Activated naive CD4-positive, alpha-beta T cell treated with anti-CD3 and anti-CD28 coated beads, Interleukin-2, amount 50 U/mL, for 16 hours (primary cell): Measurements from ENCODE around the gene KCNQ1.

ENCODE experiments used
- DNase-seq: peaks from one replicate; pipeline ENCODE4 v3.0.0-alpha.2; 2020

KCNQ1 gene

GRCh38 chr11:2445746-2446551 is 1.1 kb downstream of the KCNQ1 start:
- peak; percentile 22 for DNase-seq

- DNase-seq = peak; percentile 19
Observed at GRCh38 chr11:2446590-2447252, 1.9 kb downstream of the KCNQ1 start.

DNA sequence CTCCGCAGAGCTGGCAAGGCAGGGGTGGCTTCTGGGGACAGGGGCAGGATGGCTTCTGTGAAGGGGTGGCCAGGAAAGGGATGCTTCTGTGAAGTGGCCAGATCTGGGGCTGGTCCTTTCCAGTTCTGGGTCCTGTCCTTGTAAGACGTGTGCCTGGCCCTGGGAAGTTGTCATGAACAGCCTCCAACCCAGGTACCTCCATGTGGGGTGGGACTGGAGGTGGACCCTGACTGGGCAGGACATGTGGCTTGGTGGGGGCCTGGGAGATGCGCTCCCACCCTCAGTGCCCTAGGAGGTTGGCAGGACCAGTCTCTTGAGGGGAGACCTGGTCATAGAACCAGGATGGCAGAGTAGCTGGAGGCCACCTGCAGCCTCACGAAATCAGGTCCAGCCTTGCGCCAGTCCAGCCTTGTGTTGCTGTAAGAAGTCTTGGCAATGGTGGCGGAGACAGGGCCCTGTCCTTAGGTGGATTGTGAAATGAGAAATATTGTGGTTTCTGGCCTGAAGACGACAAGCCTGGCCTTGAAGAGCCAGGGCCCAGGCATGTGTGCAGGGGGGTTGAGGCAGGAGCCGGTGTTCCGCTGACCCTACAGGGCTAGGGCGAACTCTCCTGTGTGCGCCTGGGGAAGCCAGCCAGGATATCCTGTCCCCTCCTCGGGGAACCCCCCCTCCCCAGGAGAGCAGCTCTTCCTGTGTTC is 2.6 kb downstream of the KCNQ1 start:
- peak; percentile 10 for DNase-seq

GRCh38 chr11:2447951-2448650 is 3.3 kb downstream of the KCNQ1 start:
- DNase-seq = peak; percentile 6

DNA sequence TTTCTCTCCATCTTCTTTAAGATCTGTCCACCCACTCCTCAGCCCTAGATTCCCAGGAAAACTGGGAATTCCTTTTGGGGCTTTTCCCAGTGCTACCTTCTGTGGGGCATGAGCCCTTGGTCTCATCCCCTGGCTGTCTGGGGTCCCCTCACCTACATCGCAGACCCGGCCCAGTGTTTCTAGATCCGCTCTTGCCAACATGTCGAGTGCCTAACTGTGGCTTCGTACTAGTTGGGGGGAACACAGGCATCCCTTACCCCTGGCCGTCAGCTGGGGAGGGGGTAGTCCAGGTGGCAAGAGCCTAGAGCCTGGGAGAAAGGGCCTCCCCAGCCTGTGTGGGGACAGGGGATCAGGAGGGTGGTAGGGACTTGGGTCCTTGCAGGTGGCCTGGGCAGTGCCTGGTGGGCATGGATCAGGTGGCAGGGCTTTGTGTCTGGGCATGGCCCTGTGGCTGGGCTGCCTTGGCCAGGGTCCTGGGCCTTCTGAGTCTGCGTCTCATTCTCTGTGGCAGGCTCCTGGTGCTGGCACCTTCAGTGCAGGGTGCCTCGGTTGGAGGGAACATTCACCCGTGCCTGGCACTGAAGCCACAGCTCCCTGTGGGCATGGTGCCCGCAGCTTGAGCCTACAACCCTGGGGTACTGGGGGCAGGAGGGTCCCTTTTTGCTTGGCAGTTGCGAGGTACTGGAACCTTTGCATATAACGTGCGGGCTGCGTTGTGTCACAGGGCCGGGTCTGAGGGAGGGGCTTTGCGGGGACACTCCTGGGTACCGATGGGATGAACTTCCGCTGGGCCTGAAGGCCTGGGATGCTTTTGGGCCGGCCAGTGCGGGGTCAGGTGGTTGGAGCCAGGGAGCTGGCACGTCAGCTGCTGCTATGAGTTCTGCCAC is 4.1 kb downstream of the KCNQ1 start:
- DNase-seq = no peak

DNA sequence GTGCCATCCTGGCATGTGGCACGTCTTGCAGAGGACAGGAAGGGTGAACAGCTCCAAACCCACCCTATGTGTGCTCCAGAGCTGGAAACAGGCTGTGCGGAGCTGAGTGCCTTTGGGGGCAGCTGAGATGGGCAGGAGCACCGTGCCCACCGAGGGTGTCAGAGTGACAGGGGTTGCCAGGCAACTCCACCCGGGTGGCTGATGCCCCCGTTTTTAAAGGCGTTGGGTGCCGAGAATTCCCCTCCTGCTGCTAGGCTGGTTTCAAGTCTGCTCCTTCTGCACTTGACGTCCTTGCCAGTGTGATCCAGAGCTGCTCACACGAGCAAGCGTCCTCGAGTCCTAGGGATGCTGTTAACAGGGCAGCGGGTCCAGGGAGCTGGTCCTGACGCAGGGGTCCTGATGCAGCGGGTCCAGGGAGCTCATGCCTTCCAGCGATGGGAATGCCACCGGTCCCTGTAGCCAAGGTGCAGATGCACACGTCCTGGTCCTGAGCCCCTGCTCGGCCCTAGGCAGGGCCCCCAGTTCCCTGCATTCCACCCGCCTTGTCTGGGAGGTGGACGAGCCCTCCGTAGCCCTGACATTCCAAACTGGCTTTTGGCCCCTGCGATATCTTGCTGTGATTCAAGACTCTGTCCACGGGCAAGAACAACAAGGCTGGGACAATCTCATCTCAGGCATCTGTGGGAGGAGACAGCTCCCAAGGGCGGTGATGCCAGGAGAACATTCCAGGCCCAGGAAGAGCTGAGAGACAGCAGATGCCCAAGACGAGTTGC is 4.9 kb downstream of the KCNQ1 start:
- DNase-seq = no peak

DNA sequence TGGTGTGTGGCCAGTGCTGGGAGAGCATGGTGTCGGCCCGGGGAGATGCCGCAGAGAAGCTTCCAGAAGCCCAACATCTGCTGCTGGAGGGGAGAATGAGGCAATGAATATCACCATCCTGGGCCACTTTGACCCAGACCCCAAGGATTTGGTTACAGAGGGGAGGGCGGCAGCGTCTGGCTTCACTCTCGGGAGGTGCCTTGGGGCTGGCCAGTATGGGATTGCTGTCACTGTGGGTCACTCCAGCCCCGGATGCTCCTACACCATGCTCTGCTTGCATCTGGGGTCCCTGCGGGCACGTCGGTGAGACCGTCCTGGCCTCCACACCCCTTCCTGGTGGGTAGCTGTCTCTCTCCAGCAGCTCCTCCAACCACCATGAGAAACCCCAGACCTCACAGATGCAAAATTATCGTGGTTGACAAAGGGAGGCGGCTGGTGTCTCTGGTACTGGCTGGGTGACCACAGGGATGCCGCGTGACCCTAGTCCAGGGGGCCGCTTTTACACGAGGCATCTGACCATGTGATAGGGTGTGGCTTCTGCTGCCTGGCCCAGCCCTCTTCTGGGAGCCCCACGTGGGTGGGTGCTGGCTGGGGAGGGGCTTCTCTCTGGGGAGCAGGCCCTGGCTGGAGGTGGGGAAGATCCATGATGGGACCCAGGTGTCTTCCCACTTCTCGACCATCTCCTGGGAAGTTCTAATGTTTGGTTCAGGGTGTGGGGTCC is 5.7 kb downstream of the KCNQ1 start:
- DNase-seq = no peak

DNA sequence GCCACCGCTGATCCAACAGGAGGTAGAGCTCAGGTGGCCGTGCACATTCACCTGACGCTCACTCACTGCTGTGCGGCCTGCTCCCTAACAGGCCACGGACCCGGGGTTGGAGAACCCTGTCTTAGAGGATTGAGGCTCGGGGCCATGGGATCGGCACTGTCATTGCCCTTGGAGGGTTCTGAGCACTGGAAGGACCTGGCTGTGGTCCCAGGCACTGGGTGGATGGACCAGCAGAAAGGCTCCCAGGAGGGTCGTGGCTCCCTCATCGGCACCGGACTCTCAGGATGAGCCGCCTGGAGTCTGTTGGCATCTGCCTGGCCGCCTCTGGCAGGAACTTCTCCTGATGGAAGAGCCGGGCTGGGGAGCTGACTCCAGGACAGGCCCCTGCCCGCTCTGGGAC is 6.5 kb downstream of the KCNQ1 start:
- DNase-seq = no peak

GRCh38 chr11:2451916-2452315 is 7.1 kb downstream of the KCNQ1 start:
- no peak for DNase-seq

- no peak for DNase-seq
Observed at GRCh38 chr11:2452321-2453012, 7.7 kb downstream of the KCNQ1 start.

DNA sequence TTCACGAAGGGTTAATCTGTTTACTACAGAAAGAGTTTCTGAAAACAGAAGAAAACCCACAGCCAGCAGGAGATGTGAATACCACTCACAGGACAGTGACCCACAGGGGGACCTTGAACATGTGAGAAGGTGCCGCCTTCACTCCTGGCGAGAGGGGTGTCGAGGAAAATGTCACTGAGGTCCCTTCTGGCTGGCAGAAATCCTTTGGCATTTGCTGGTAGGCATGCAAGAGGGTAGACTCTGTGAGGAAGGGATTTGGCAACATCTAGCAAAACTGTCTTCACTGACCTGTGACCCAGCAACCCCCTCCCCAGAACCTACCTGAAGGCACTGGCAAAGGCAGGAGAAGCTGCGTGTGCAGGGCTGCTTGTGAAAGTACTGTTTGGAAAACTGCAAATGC is 8.6 kb downstream of the KCNQ1 start:
- no peak for DNase-seq

- DNase-seq = no peak
Observed at GRCh38 chr11:2458321-2458720, 13.5 kb downstream of the KCNQ1 start.

DNA sequence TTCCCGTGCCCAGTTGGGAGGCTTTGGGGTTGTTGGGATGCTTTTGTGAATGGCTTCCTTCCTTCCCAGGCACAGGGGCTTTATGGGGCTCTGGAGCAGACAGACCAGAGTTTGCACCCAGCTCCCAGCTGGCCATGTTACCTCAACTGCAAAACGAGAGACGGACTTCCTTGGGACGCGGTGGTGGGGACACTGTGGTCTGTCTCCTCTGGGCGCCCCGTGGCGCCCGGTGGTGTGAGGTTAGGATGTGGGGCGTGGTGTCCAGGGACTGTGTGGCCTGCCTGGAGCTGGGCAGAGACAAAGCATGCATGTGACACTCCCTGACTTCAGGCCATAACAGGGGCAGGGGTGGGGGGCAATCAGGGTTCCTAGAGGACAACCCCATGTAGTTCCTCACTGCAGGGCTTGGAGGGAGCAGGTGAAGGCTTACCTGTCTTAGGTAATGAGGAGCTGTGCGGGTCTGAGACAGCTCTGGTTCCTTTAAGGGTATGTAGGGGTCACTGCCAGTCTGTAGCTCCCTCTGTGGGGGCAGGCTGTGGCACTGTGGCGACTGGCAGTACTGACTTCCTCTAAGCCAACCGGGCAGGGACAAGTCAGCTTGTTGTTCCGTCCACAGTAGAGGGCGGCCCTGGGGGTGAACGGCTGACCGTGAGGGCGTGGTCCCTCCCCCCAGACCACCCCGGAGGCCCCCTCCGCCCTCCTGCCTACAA is 14.4 kb downstream of the KCNQ1 start:
- DNase-seq = no peak

DNA sequence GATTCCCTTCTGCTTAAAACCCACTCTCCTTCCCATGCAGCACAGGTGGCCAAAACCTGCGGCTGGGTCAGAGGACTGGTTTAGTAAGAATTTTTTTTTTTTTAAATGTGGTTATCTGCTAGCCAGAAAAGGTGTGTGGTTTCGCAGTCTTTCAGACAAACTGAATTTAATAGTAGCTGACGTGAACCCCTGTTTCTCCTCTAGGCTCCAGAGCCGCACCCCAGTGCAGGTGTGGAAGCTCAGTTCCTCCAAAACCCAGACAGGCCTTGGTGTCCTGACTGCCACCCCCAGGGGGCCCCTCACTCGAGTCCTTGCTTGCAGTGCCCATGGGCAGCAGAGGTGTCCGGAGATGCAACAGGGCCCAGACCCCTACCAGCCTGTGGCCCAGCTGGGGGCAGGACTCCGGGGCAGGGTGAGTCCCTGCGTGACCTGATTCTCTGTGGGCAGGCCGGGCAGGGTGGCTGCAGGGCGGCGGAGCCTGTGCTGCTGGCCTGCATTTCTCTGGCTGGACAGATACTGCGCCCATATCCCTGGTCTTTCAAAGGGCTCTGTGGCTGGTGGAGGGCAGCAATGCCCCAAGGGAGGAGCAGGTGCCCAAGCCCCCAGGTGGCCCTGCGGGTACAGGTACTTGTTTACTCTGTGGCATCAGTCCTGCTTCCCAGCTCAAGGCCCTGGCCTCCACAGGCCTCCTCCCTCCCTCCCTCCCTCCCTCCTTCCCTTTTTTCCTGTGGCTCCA is 15.2 kb downstream of the KCNQ1 start:
- DNase-seq = no peak

- no peak for DNase-seq
Observed at GRCh38 chr11:2460540-2461252, 15.9 kb downstream of the KCNQ1 start.

DNA sequence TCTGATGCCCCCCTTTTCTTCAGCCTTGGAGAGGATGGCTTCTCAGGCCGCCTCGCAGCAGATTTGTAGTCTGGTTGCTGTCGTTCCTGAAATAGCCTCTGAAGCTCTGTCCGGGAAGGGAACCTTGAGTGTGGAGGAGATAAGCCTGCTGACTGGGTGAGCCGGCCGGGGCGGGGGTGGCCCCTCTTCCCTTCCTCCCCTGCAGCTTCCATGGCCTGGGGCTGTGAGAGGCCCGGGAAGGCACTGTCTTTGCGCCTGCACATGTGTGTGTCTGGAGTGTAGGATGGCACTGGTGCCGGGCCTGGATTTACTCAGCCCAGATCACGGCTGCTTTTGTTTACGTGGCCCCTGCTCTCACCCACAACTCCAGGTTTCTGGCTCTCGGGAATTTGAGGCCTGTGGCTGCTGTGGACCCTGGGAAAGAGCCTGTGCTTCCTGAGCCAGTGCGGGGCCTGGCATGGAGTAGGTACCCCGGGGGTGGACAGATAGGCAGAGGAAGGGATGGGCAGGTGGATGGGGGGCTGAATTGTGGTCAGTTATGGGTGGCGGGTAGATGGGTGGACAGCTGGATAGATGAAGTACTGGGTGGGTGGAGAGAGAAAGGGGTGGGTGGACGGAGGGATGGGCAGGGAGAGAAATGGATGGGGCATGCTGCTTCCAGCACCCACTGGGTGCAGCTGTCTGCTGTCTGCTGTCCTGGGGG is 16.6 kb downstream of the KCNQ1 start:
- DNase-seq = no peak

DNA sequence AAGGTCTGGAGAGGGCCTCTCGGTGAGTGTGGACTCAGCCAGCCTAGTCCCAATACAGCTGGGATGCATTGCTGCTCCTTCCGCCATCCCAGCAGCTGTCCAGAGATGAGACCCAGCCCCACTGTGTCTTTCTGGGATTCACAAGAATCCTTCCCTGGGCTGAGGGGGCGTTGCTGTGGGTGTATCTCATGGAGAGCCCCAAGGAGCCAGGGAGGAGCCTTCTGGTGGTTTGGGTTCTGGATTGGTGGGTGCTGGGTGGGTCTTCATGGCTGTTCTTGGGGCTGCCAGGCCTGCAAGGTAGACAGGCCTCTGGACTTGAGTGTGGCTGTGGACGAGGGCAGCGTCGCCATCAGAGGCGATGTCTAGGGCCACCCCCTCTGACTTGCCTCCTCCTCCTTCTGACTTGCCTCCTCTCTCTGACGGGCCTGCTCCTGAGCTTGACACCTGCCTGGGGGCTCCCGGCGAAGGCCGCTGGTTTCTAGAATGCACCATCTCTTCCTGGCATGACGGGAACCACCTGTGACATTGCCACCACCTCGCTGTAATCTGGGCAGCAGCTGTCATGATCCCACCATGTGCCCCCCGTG is 17.2 kb downstream of the KCNQ1 start:
- no peak for DNase-seq
